HCT116 (cell line): ENCODE results near the gene UFSP2. TPM values are rescaled to one million over a fixed set of nuclear protein-coding genes. Genes with fewer than 3 reads are reported as not detected.

ENCODE experiments used
- ATAC-seq: fragments of 200-7000 bp; cut with Tn5 transposase; 2 replicates; pipeline ENCODE4 v1.9.1; 2020; ENCODE audit warnings: mild to moderate bottlenecking, moderate library complexity
- BruUV-seq: library from RNA; stranded (reverse); fragments of 400-500 nt; replicated peaks from 2 replicates; lab custom pipeline; 2021; lab: Mats Ljungman, UMichigan
- CTCF ChIA-PET: fragments of 300-600 bp; sonication (Branson Sonifier 250); formaldehyde crosslinking; loops from one replicate; lab custom pipeline; 2021; ENCODE audit warnings: antibody characterized with exemption; lab: Charles Lee
- POLR2A ChIA-PET: fragments of 300-600, 350-600 bp; sonication (Branson Sonifier 250); formaldehyde crosslinking; loops from one replicate; lab custom pipeline; 2021; ENCODE audit warnings: antibody characterized with exemption; lab: Charles Lee
- RAD21 ChIA-PET, 2 experiments: fragments of 300-600 bp; sonication (Branson Sonifier 250); formaldehyde crosslinking; loops; one replicate each; lab custom pipeline; 2023; ENCODE audit warnings: low total read pairs in 2 of 2; ENCODE audit not compliant: uncharacterized antibody in 2 of 2, unreplicated experiment in 2 of 2, low non-redundant PET in 1 of 2; lab: Charles Lee
- DNase-seq: peaks from one replicate; pipeline ENCODE4 v3.0.0-alpha.2; 2010; ENCODE audit warnings: low read depth, low spot score
- H2AFZ ChIP-seq: fragments of 200-600 bp; shearing (Covaris generic), sonication (generic); 2 replicates; pipeline ENCODE4 v1.6.1; 2017; ENCODE audit warnings: low read depth, mixed run types, mixed read lengths, antibody characterized with exemption, low read length; ENCODE audit not compliant: poor library complexity, severe bottlenecking
- H3K27ac ChIP-seq: 2 replicates; pipeline ENCODE4 v1.5.1; 2012; ENCODE audit warnings: low read depth, low read length
- H3K27me3 ChIP-seq: fragments of 200-600 bp; sonication (generic); 2 replicates; pipeline ENCODE4 v1.6.1; 2016; ENCODE audit warnings: mixed run types, low read length, mixed read lengths; ENCODE audit not compliant: insufficient read depth
- H3K36me3 ChIP-seq, 2 experiments: fragments of 200-500 bp in 1 of 2; fragments of 200-600 bp in 1 of 2; sonication (Bioruptor generic) in 1 of 2; sonication (generic) in 1 of 2; 2 replicates each; pipeline versions ENCODE4 v1.5.1 to v1.6.1; 2014 to 2016; ENCODE audit warnings: low read length in 2 of 2, inconsistent platforms in 1 of 2, mixed read lengths in 1 of 2, mixed run types in 1 of 2; ENCODE audit not compliant: insufficient read depth in 2 of 2, control insufficient read depth in 1 of 2
- H3K4me1 ChIP-seq, 2 experiments: fragments of 200-600 bp in 1 of 2; sonication (generic) in 1 of 2; 2 replicates each; pipeline versions ENCODE4 v1.5.1 to v1.6.1; 2012 to 2017; ENCODE audit warnings: low read length in 2 of 2, inconsistent platforms in 1 of 2, mild to moderate bottlenecking in 1 of 2, mixed read lengths in 1 of 2, mixed run types in 1 of 2, moderate library complexity in 1 of 2; ENCODE audit not compliant: insufficient read depth in 2 of 2, control insufficient read depth in 1 of 2
- H3K4me2 ChIP-seq: fragments of 200-600 bp; sonication (generic); 2 replicates; pipeline ENCODE4 v1.6.1; 2017; ENCODE audit warnings: mixed run types, low read length, mixed read lengths
- H3K4me3 ChIP-seq, 2 experiments: fragments of 200-600 bp in 1 of 2; sonication (generic) in 1 of 2; replicated peaks in 1 of 2; 2 replicates each; pipeline ENCODE4 v1.5.1; 2011 to 2016; ENCODE audit warnings: low read length in 2 of 2, control low read depth in 1 of 2, low read depth in 1 of 2, mild to moderate bottlenecking in 1 of 2, mixed read lengths in 1 of 2, mixed run types in 1 of 2
- H3K79me2 ChIP-seq: fragments of 200-600 bp; sonication (generic); 2 replicates; pipeline ENCODE4 v1.6.1; 2017; ENCODE audit warnings: mild to moderate bottlenecking, mixed run types, low read length, moderate library complexity, mixed read lengths; ENCODE audit not compliant: insufficient read depth
- H3K9ac ChIP-seq: fragments of 200-600 bp; sonication (generic); 2 replicates; pipeline ENCODE4 v1.6.1; 2016; ENCODE audit warnings: low read length, mixed read lengths
- H3K9me2 ChIP-seq: fragments of 200-600 bp; sonication (generic), shearing (Covaris generic); 2 replicates; pipeline ENCODE4 v1.6.1; 2017; ENCODE audit warnings: mixed run types, mild to moderate bottlenecking, moderate library complexity; ENCODE audit not compliant: insufficient read depth
- H3K9me3 ChIP-seq, 2 experiments: fragments of 200-500 bp in 1 of 2; fragments of 200-600 bp in 1 of 2; sonication (Bioruptor generic) in 1 of 2; sonication (generic) in 1 of 2; 2 replicates each; pipeline ENCODE4 v1.6.1; 2014 to 2017; ENCODE audit warnings: low read length in 2 of 2, mixed read lengths in 2 of 2, inconsistent platforms in 1 of 2, low read depth in 1 of 2, mild to moderate bottlenecking in 1 of 2, mixed run types in 1 of 2, moderate library complexity in 1 of 2; ENCODE audit not compliant: control insufficient read depth in 1 of 2, insufficient read depth in 1 of 2
- H4K20me1 ChIP-seq: fragments of 200-600 bp; sonication (generic), shearing (Covaris generic); 2 replicates; pipeline ENCODE4 v1.6.1; 2017; ENCODE audit warnings: mixed run types, mild to moderate bottlenecking, moderate library complexity; ENCODE audit not compliant: insufficient read depth
- CBX3 ChIP-seq: IDR thresholded peaks from 2 replicates; pipeline ENCODE4 v1.6.1; 2012; ENCODE audit warnings: low read depth
- CEBPB ChIP-seq: IDR thresholded peaks from 2 replicates; pipeline ENCODE4 v1.6.1; 2012; ENCODE audit warnings: low read depth
- EZH2phosphoT487 ChIP-seq: fragments of 200-600 bp; IDR thresholded peaks from 2 replicates; pipeline ENCODE4 v1.6.1; 2018; ENCODE audit warnings: antibody characterized with exemption, borderline replicate concordance
- FOSL1 ChIP-seq: IDR thresholded peaks from 2 replicates; pipeline ENCODE4 v1.6.1; 2012; ENCODE audit warnings: low read depth
- POLR2A ChIP-seq: IDR thresholded peaks from 2 replicates; pipeline ENCODE4 v1.7.0; 2011; ENCODE audit warnings: borderline replicate concordance; ENCODE audit not compliant: insufficient read depth, insufficient read length; ENCODE audit errors: extremely low read depth
- POLR2AphosphoS5 ChIP-seq: IDR thresholded peaks from 2 replicates; pipeline ENCODE4 v1.6.1; 2011; ENCODE audit warnings: mild to moderate bottlenecking, low read depth, low read length, moderate library complexity
- SIN3A ChIP-seq: IDR thresholded peaks from 2 replicates; pipeline ENCODE4 v1.6.1; 2012; ENCODE audit warnings: low read depth
- SP1 ChIP-seq: IDR thresholded peaks from 2 replicates; pipeline ENCODE4 v1.6.1; 2012; ENCODE audit warnings: low read depth
- SRF ChIP-seq: IDR thresholded peaks from 2 replicates; pipeline ENCODE4 v1.6.1; 2012; ENCODE audit warnings: low read depth
- TCF7L2 ChIP-seq: IDR thresholded peaks from 2 replicates; pipeline ENCODE4 v1.7.0; 2011; ENCODE audit warnings: borderline replicate concordance, inconsistent platforms; ENCODE audit not compliant: insufficient read depth, insufficient read length; ENCODE audit errors: extremely low read depth
- YY1 ChIP-seq: IDR thresholded peaks from 2 replicates; pipeline ENCODE4 v1.6.1; 2011; ENCODE audit warnings: low read length, low read depth, moderate library complexity, mild to moderate bottlenecking; ENCODE audit not compliant: insufficient replicate concordance; ENCODE audit errors: extremely low read depth
- intact Hi-C: fragments of 100-400 bp; cut with micrococcal nuclease; formaldehyde crosslinking; loops from 2 replicates; pipeline ENCODE4 v1.10.0; 2022
- total RNA-seq: library from RNA; stranded (reverse); gene quantifications from one replicate; pipeline ENCODE4 v1.2.1, GENCODE V29; 2021; ENCODE audit not compliant: unreplicated experiment
- TF ChIP-seq, protein P1 (sequence below): IDR thresholded peaks from 2 replicates; pipeline ENCODE4 v1.6.1; 2012
- TF ChIP-seq, protein P2 (sequence below): IDR thresholded peaks from 2 replicates; pipeline ENCODE4 v1.6.1; 2012; ENCODE audit warnings: low read depth
- TF ChIP-seq, protein P3 (sequence below), 3 experiments: fragments of 200-600 bp in 1 of 3; sonication (generic) in 1 of 3; IDR thresholded peaks in 2 of 3; conservative IDR thresholded peaks in 1 of 3; 2 replicates each; pipeline ENCODE4 v1.5.1; 2012 to 2017; ENCODE audit warnings: low read depth in 2 of 3, low read length in 2 of 3, antibody characterized with exemption in 1 of 3, borderline replicate concordance in 1 of 3, control low read depth in 1 of 3, mild to moderate bottlenecking in 1 of 3, mixed read lengths in 1 of 3, mixed run types in 1 of 3, moderate library complexity in 1 of 3; ENCODE audit not compliant: insufficient read depth in 1 of 3

Gene UFSP2
- total RNA-seq, 1 experiment from 2014 or later, result 29.4 TPM

DNA sequence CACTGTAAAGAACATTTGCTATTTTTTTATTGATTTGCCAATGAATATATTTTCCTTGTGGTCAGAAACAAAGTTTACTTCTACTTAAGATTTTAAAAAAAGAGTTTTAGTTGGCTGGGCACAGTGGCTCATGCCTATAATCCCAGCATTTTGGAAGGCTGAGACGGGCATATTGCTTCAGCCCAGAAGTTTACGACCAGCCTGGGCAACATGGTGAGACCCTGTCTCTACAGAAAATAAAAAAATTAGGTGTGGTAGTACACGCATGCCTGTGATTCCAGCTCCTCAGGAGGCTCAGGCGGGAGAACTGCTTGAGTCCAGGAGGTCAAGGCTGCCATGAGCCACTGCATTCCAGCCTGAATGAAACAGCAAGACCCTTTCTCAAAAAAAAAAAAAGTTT, 66.8 kb downstream of the UFSP2 start:
- Histone ChIP-seq H3K9ac (no peak overlapping the region), H3K27ac (no peak overlapping the region), H4K20me1 (no peaks in the 10 kb centered on the region), H3K9me2 (no peaks in the 10 kb centered on the region), H3K4me3 (no peak overlapping the region), H3K36me3 (no peaks in the 10 kb centered on the region), H3K4me2 (no peak overlapping the region), H3K9me3 (no peaks in the 10 kb centered on the region), H3K4me1 (peaks cover 0 to 8% of the 10 kb centered on the region in 2 experiments; a peak in 2 of 4 replicates), H3K27me3 (no peaks in the 10 kb centered on the region), H3K79me2 (no peaks in the 10 kb centered on the region), H2AFZ (no peak overlapping the region)
- ChIA-PET POLR2A (no interaction called here), RAD21 (no interaction called here), CTCF (no interaction called here)
- no TSS peak for BruUV-seq
- DNase-seq (no peak), ATAC-seq (no peak)
- intact Hi-C loops, result no loop called here
- TF ChIP-seq TCF7L2 (no peak), SIN3A (no peak), CBX3 (no peak)
- TF ChIP-seq, protein P1, sequence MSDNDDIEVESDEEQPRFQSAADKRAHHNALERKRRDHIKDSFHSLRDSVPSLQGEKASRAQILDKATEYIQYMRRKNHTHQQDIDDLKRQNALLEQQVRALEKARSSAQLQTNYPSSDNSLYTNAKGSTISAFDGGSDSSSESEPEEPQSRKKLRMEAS, result no peak

DNA sequence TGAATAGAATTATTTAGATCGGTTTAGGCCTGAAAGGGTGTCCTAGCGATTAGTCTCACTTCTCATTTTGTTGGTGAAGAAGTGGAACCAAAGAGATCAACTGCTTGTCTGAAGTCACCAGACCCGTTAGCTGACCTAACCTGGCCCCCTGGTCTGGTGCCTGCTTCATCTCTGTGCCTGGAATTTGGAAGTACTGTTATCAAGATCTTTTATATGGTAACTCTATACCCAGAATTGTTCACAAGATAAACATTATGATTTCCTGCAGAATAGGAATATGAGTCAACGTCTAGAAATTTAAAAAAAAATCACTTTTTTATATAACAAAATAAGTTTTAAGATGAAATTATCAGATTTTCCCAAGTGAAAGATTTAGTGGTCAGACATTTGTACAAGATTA, 67.2 kb downstream of the UFSP2 start:
- Histone ChIP-seq H3K36me3 (no peaks in the 10 kb centered on the region), H3K9me2 (no peaks in the 10 kb centered on the region), H3K27ac (no peak overlapping the region), H3K4me2 (no peak overlapping the region), H3K9me3 (no peaks in the 10 kb centered on the region), H2AFZ (no peak overlapping the region), H3K4me1 (peaks cover 0 to 8% of the 10 kb centered on the region in 2 experiments; a peak in 2 of 4 replicates), H3K79me2 (no peaks in the 10 kb centered on the region), H3K27me3 (no peaks in the 10 kb centered on the region), H3K9ac (no peak overlapping the region), H4K20me1 (no peaks in the 10 kb centered on the region), H3K4me3 (no peak overlapping the region)
- DNase-seq (no peak), ATAC-seq (no peak)
- intact Hi-C loops, result no loop called here
- ChIA-PET CTCF (no interaction called here), RAD21 (no interaction called here), POLR2A (no interaction called here)
- BruUV-seq, result no TSS peak
- TF ChIP-seq POLR2AphosphoS5 (no peak), EZH2phosphoT487 (no peak), YY1 (no peak), FOSL1 (no peak), SP1 (no peak), SIN3A (no peak), TCF7L2 (no peak), SRF (no peak), CEBPB (no peak), POLR2A (no peak)
- TF ChIP-seq, protein P2, sequence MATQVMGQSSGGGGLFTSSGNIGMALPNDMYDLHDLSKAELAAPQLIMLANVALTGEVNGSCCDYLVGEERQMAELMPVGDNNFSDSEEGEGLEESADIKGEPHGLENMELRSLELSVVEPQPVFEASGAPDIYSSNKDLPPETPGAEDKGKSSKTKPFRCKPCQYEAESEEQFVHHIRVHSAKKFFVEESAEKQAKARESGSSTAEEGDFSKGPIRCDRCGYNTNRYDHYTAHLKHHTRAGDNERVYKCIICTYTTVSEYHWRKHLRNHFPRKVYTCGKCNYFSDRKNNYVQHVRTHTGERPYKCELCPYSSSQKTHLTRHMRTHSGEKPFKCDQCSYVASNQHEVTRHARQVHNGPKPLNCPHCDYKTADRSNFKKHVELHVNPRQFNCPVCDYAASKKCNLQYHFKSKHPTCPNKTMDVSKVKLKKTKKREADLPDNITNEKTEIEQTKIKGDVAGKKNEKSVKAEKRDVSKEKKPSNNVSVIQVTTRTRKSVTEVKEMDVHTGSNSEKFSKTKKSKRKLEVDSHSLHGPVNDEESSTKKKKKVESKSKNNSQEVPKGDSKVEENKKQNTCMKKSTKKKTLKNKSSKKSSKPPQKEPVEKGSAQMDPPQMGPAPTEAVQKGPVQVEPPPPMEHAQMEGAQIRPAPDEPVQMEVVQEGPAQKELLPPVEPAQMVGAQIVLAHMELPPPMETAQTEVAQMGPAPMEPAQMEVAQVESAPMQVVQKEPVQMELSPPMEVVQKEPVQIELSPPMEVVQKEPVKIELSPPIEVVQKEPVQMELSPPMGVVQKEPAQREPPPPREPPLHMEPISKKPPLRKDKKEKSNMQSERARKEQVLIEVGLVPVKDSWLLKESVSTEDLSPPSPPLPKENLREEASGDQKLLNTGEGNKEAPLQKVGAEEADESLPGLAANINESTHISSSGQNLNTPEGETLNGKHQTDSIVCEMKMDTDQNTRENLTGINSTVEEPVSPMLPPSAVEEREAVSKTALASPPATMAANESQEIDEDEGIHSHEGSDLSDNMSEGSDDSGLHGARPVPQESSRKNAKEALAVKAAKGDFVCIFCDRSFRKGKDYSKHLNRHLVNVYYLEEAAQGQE, result no peak
- TF ChIP-seq, protein P3, sequence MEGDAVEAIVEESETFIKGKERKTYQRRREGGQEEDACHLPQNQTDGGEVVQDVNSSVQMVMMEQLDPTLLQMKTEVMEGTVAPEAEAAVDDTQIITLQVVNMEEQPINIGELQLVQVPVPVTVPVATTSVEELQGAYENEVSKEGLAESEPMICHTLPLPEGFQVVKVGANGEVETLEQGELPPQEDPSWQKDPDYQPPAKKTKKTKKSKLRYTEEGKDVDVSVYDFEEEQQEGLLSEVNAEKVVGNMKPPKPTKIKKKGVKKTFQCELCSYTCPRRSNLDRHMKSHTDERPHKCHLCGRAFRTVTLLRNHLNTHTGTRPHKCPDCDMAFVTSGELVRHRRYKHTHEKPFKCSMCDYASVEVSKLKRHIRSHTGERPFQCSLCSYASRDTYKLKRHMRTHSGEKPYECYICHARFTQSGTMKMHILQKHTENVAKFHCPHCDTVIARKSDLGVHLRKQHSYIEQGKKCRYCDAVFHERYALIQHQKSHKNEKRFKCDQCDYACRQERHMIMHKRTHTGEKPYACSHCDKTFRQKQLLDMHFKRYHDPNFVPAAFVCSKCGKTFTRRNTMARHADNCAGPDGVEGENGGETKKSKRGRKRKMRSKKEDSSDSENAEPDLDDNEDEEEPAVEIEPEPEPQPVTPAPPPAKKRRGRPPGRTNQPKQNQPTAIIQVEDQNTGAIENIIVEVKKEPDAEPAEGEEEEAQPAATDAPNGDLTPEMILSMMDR (IDR thresholded peaks at IDR 0.05 in 2 of 3, conservative IDR thresholded peaks at IDR 0.05 in 1 of 3; ENCODE audit: borderline replicate concordance in 1 of 3, insufficient read depth in 1 of 3, low read depth in 2 of 3, low read length in 2 of 3), result no peak
